ENCODE results near the gene KLK8.

- TF ChIP-seq, protein P1, sequence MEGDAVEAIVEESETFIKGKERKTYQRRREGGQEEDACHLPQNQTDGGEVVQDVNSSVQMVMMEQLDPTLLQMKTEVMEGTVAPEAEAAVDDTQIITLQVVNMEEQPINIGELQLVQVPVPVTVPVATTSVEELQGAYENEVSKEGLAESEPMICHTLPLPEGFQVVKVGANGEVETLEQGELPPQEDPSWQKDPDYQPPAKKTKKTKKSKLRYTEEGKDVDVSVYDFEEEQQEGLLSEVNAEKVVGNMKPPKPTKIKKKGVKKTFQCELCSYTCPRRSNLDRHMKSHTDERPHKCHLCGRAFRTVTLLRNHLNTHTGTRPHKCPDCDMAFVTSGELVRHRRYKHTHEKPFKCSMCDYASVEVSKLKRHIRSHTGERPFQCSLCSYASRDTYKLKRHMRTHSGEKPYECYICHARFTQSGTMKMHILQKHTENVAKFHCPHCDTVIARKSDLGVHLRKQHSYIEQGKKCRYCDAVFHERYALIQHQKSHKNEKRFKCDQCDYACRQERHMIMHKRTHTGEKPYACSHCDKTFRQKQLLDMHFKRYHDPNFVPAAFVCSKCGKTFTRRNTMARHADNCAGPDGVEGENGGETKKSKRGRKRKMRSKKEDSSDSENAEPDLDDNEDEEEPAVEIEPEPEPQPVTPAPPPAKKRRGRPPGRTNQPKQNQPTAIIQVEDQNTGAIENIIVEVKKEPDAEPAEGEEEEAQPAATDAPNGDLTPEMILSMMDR (IDR thresholded peaks at IDR 0.05), result no peak
- TF ChIP-seq POLR2A (IDR thresholded peaks at IDR 0.05), result no peak
Observed at GRCh38 chr19:51030631-51031030, 29.2 kb upstream of the KLK8 start.

Measured in heart left ventricle (tissue), 13 donors.